GM23248 (cell line): ENCODE data around the gene RAD54L2.

ENCODE experiments used
- EZH2 ChIP-seq: fragments of 200-600 bp; sonication (generic); IDR thresholded peaks from 2 replicates; pipeline ENCODE4 v1.6.1; 2018; ENCODE audit warnings: antibody characterized with exemption, mild to moderate bottlenecking; ENCODE audit not compliant: insufficient read depth, poor library complexity, severe bottlenecking
- EZH2phosphoT487 ChIP-seq: fragments of 200-600 bp; sonication (generic); IDR thresholded peaks from 2 replicates; pipeline ENCODE4 v1.6.1; 2018; ENCODE audit warnings: antibody characterized with exemption, moderate library complexity, mild to moderate bottlenecking, low read depth; ENCODE audit not compliant: insufficient read depth

- TF ChIP-seq EZH2: no peak
- TF ChIP-seq EZH2phosphoT487: no peak
These were observed 897 bp downstream of the RAD54L2 start for GRCh38 chr3:51539291-51539941.
